Stimulated activated CD4-positive, alpha-beta T cell treated with anti-CD3 and anti-CD28 coated beads, TNF-alpha, amount 100 ng/mL, for 24 hours (primary cell): Measurements from ENCODE around the gene DGKE.

Experiments used
- DNase-seq, 3 experiments: peaks; one replicate each; pipeline ENCODE4 v3.0.0-alpha.2; 2020; ENCODE audit warnings: low read depth in 3 of 3

The DGKE gene

GRCh38 chr17:56812901-56813388 lies 21.0 kb upstream of the DGKE start:
- DNase-seq: no peak

GRCh38 chr17:56815711-56816110 lies 18.2 kb upstream of the DGKE start:
- no peak for DNase-seq

- no peak for DNase-seq
Measured at GRCh38 chr17:56817066-56817465, 16.9 kb upstream of the DGKE start.

- no peak for DNase-seq
Measured at GRCh38 chr17:56819030-56819429, 14.9 kb upstream of the DGKE start.

GRCh38 chr17:56819431-56820145 lies 14.4 kb upstream of the DGKE start:
- DNase-seq: peak; percentile 52 to 71 (median 59)

GRCh38 chr17:56820207-56820606 lies 13.7 kb upstream of the DGKE start:
- no peak for DNase-seq

GRCh38 chr17:56821847-56822534 lies 12.0 kb upstream of the DGKE start:
- no peak for DNase-seq

- DNase-seq: no peak
Measured at GRCh38 chr17:56822725-56823124, 11.2 kb upstream of the DGKE start.

- DNase-seq: no peak
Measured at GRCh38 chr17:56823848-56824247, 10.1 kb upstream of the DGKE start.

GRCh38 chr17:56824503-56824902 lies 9.4 kb upstream of the DGKE start:
- DNase-seq: no peak

- no peak for DNase-seq
Measured at GRCh38 chr17:56826611-56827414, 7.1 kb upstream of the DGKE start.

GRCh38 chr17:56830726-56831368 lies 3.1 kb upstream of the DGKE start:
- DNase-seq: no peak

GRCh38 chr17:56831369-56832095 lies 2.4 kb upstream of the DGKE start:
- DNase-seq: no peak

- DNase-seq: no peak
Measured at GRCh38 chr17:56832446-56832845, 1.5 kb upstream of the DGKE start.

GRCh38 chr17:56833057-56833808 lies 718 bp upstream of the DGKE start:
- DNase-seq: peak; percentile 26 to 64 (median 38)

- DNase-seq: peak; percentile 32 to 69 (median 38)
Measured at GRCh38 chr17:56834380-56835263, 671 bp downstream of the DGKE start.

GRCh38 chr17:56835264-56835585 lies 1.3 kb downstream of the DGKE start:
- no peak for DNase-seq

- no peak for DNase-seq
Measured at GRCh38 chr17:56838687-56839086, 4.7 kb downstream of the DGKE start.

GRCh38 chr17:56842577-56842976 lies 8.6 kb downstream of the DGKE start:
- no peak for DNase-seq

- DNase-seq: no peak
Measured at GRCh38 chr17:56845934-56846333, 12.0 kb downstream of the DGKE start.
